ENCODE measurements around the gene TIGD3.

GRCh38 chr11:65355013-65355775 lies 643 bp downstream of the TIGD3 start:
- TF ChIP-seq, protein P1, sequence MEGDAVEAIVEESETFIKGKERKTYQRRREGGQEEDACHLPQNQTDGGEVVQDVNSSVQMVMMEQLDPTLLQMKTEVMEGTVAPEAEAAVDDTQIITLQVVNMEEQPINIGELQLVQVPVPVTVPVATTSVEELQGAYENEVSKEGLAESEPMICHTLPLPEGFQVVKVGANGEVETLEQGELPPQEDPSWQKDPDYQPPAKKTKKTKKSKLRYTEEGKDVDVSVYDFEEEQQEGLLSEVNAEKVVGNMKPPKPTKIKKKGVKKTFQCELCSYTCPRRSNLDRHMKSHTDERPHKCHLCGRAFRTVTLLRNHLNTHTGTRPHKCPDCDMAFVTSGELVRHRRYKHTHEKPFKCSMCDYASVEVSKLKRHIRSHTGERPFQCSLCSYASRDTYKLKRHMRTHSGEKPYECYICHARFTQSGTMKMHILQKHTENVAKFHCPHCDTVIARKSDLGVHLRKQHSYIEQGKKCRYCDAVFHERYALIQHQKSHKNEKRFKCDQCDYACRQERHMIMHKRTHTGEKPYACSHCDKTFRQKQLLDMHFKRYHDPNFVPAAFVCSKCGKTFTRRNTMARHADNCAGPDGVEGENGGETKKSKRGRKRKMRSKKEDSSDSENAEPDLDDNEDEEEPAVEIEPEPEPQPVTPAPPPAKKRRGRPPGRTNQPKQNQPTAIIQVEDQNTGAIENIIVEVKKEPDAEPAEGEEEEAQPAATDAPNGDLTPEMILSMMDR (IDR thresholded peaks at IDR 0.05) = no peak
- TF ChIP-seq POLR2A (IDR thresholded peaks at IDR 0.05) = no peak

Measured in lower leg skin (tissue), 3 donors.